Caco-2 (cell line): ENCODE data around the gene MCRIP2. TPM values are rescaled to one million over a fixed set of nuclear protein-coding genes. Genes with fewer than 3 reads are reported as not detected.

Source experiments
- BruUV-seq: library from RNA; stranded (reverse); fragments of 400-500 nt; replicated peaks from 2 replicates; lab custom pipeline; 2021; lab: Mats Ljungman, UMichigan
- CTCF ChIA-PET: fragments of 300-600 bp; sonication (Branson Sonifier 250); formaldehyde crosslinking; loops from one replicate; lab custom pipeline; 2022; ENCODE audit warnings: antibody characterized with exemption; lab: Charles Lee
- POLR2A ChIA-PET: fragments of 300-600 bp; sonication (Branson Sonifier 250); formaldehyde crosslinking; loops from one replicate; lab custom pipeline; 2022; ENCODE audit warnings: antibody characterized with exemption; lab: Charles Lee
- DNase-seq, 2 experiments: peaks; one replicate each; pipeline versions ENCODE4 v3.0.0 to v3.0.0-alpha.2; 2020 to 2022
- H3K27me3 ChIP-seq: replicated peaks from 2 replicates; pipeline ENCODE4 v1.6.0; 2011; ENCODE audit warnings: low read length; ENCODE audit not compliant: control insufficient read depth, insufficient read depth
- H3K36me3 ChIP-seq: 2 replicates; pipeline ENCODE4 v1.5.1; 2011; ENCODE audit warnings: low read length; ENCODE audit not compliant: control insufficient read depth, insufficient read depth
- H3K4me1 ChIP-seq: fragments of 250-450 bp; sonication (Bioruptor Pico); 2 replicates; pipeline ENCODE4 v1.5.1; 2020; ENCODE audit warnings: mild to moderate bottlenecking
- H3K4me3 ChIP-seq: 2 replicates; pipeline ENCODE4 v1.5.1; 2011; ENCODE audit warnings: low read depth, mild to moderate bottlenecking, control low read depth, low read length
- H3K9me3 ChIP-seq: fragments of 250-450 bp; sonication (Bioruptor Pico); 2 replicates; pipeline ENCODE4 v1.5.1; 2020; ENCODE audit warnings: mild to moderate bottlenecking, moderate library complexity
- H3K27ac Mint-ChIP-seq: one replicate; pipeline ENCODE4 v1.8.0; 2022; ENCODE audit warnings: mixed read lengths; ENCODE audit not compliant: unreplicated experiment
- H3K27me3 Mint-ChIP-seq: one replicate; pipeline ENCODE4 v1.8.0; 2022; ENCODE audit warnings: mixed read lengths; ENCODE audit not compliant: insufficient read depth, unreplicated experiment
- H3K36me3 Mint-ChIP-seq: one replicate; pipeline ENCODE4 v1.8.0; 2022; ENCODE audit warnings: mild to moderate bottlenecking, mixed read lengths; ENCODE audit not compliant: insufficient read depth, unreplicated experiment
- H3K4me1 Mint-ChIP-seq: one replicate; pipeline ENCODE4 v1.8.0; 2022; ENCODE audit warnings: low read depth, mixed read lengths; ENCODE audit not compliant: unreplicated experiment
- H3K4me3 Mint-ChIP-seq: one replicate; pipeline ENCODE4 v1.8.0; 2022; ENCODE audit warnings: mild to moderate bottlenecking, moderate library complexity, mixed read lengths; ENCODE audit not compliant: unreplicated experiment
- H3K9me3 Mint-ChIP-seq: one replicate; pipeline ENCODE4 v1.8.0; 2022; ENCODE audit warnings: mixed read lengths; ENCODE audit not compliant: unreplicated experiment
- CTCF ChIP-seq, 2 experiments: fragments of 200-600 bp in 1 of 2; IDR thresholded peaks; 1 replicate in 1 of 2; 2 replicates in 1 of 2; pipeline versions ENCODE4 v1.5.1 to v1.8.0; 2011 to 2022; ENCODE audit warnings: antibody characterized with exemption in 1 of 2, control low read depth in 1 of 2, inconsistent platforms in 1 of 2, low read depth in 1 of 2, low read length in 1 of 2, mild to moderate bottlenecking in 1 of 2, moderate library complexity in 1 of 2; ENCODE audit not compliant: insufficient read depth in 1 of 2, severe bottlenecking in 1 of 2, unreplicated experiment in 1 of 2
- intact Hi-C: fragments of 100-400 bp; cut with micrococcal nuclease; formaldehyde crosslinking; loops from one replicate; pipeline ENCODE4 v1.10.0; 2022; ENCODE audit not compliant: unreplicated experiment
- total RNA-seq: library from RNA; stranded (reverse); gene quantifications from 2 replicates; pipeline ENCODE4 v1.2.3, GENCODE V29; 2022

MCRIP2 gene
- total RNA-seq, 1 experiment from 2014 or later: 33.0 TPM

GRCh38 chr16:598823-599739 is 42.5 kb upstream of the MCRIP2 start:
- H3K4me3 Mint-ChIP-seq: no peak overlapping the region
- no peak overlapping the region for H3K27ac Mint-ChIP-seq
- intact Hi-C loops: no loop called here
- peaks cover 3% of the 10 kb centered on the region for H3K4me1 ChIP-seq
- no peaks in the 10 kb centered on the region for H3K9me3 ChIP-seq
- BruUV-seq: no TSS peak
- peaks cover 17% of the 10 kb centered on the region for H3K36me3 Mint-ChIP-seq
- no peak overlapping the region for H3K4me3 ChIP-seq
- POLR2A ChIA-PET: no interaction called here
- peaks cover 2% of the 10 kb centered on the region for H3K36me3 ChIP-seq
- TF ChIP-seq CTCF (IDR thresholded peaks at IDR 0.05; ENCODE audit: insufficient read depth in 1 of 2, low read depth in 1 of 2, low read length in 1 of 2, severe bottlenecking in 1 of 2, unreplicated experiment in 1 of 2): no peak
- CTCF ChIA-PET: no interaction called here
- H3K27me3 ChIP-seq: no peaks in the 10 kb centered on the region
- H3K4me1 Mint-ChIP-seq: no peaks in the 10 kb centered on the region
- no peak for DNase-seq
- H3K9me3 Mint-ChIP-seq: no peaks in the 10 kb centered on the region
- H3K27me3 Mint-ChIP-seq: no peaks in the 10 kb centered on the region

- TF ChIP-seq CTCF (IDR thresholded peaks at IDR 0.05; ENCODE audit: insufficient read depth in 1 of 2, low read depth in 1 of 2, low read length in 1 of 2, severe bottlenecking in 1 of 2, unreplicated experiment in 1 of 2): peak; percentile 15 to 47
- POLR2A ChIA-PET: no interaction called here
- no peak for DNase-seq
- no peak overlapping the region for H3K27ac Mint-ChIP-seq
- Histone ChIP-seq H3K4me1 (no peaks in the 10 kb centered on the region), H3K36me3 (peaks cover 2% of the 10 kb centered on the region), H3K9me3 (no peaks in the 10 kb centered on the region), H3K4me3 (no peak overlapping the region), H3K27me3 (no peaks in the 10 kb centered on the region)
- H3K36me3 Mint-ChIP-seq: peaks cover 22% of the 10 kb centered on the region
- H3K4me3 Mint-ChIP-seq: no peak overlapping the region
- BruUV-seq: no TSS peak
- H3K27me3 Mint-ChIP-seq: no peaks in the 10 kb centered on the region
- CTCF ChIA-PET: interaction anchor here (0.6 kb wide), 1 partner anchor 209 kb away, joined by 3 read pairs; no protein-coding TSS in a partner anchor
- no peaks in the 10 kb centered on the region for H3K9me3 Mint-ChIP-seq
- no peaks in the 10 kb centered on the region for H3K4me1 Mint-ChIP-seq
- intact Hi-C loops: no loop called here
Observed at GRCh38 chr16:600781-601180, 40.8 kb upstream of the MCRIP2 start.

GRCh38 chr16:603933-604332 is 37.7 kb upstream of the MCRIP2 start:
- Histone ChIP-seq H3K4me1 (no peaks in the 10 kb centered on the region), H3K9me3 (no peaks in the 10 kb centered on the region), H3K27me3 (no peaks in the 10 kb centered on the region), H3K36me3 (peaks cover 2% of the 10 kb centered on the region), H3K4me3 (no peak overlapping the region)
- no TSS peak for BruUV-seq
- Mint-ChIP-seq H3K27ac (no peak overlapping the region), H3K4me3 (no peak overlapping the region), H3K4me1 (no peaks in the 10 kb centered on the region), H3K27me3 (no peaks in the 10 kb centered on the region), H3K9me3 (no peaks in the 10 kb centered on the region), H3K36me3 (peaks cover 5% of the 10 kb centered on the region)
- ChIA-PET CTCF (no interaction called here), POLR2A (no interaction called here)
- DNase-seq: no peak
- no peak for TF ChIP-seq CTCF (IDR thresholded peaks at IDR 0.05; ENCODE audit: insufficient read depth in 1 of 2, low read depth in 1 of 2, low read length in 1 of 2, severe bottlenecking in 1 of 2, unreplicated experiment in 1 of 2)
- intact Hi-C loops: no loop called here
